ENCODE data around the gene PLPP1. TPM values are rescaled to one million over a fixed set of nuclear protein-coding genes. Genes with fewer than 3 reads are reported as not detected.

The PLPP1 gene
- total RNA-seq, 1 donor from 2014 or later = 7.9 TPM

- H3K4me3 Mint-ChIP-seq (ENCODE audit: low read depth) = no peak overlapping the region
- no peak for DNase-seq (ENCODE audit: low spot score, unreplicated experiment)
- TF ChIP-seq, protein P1, sequence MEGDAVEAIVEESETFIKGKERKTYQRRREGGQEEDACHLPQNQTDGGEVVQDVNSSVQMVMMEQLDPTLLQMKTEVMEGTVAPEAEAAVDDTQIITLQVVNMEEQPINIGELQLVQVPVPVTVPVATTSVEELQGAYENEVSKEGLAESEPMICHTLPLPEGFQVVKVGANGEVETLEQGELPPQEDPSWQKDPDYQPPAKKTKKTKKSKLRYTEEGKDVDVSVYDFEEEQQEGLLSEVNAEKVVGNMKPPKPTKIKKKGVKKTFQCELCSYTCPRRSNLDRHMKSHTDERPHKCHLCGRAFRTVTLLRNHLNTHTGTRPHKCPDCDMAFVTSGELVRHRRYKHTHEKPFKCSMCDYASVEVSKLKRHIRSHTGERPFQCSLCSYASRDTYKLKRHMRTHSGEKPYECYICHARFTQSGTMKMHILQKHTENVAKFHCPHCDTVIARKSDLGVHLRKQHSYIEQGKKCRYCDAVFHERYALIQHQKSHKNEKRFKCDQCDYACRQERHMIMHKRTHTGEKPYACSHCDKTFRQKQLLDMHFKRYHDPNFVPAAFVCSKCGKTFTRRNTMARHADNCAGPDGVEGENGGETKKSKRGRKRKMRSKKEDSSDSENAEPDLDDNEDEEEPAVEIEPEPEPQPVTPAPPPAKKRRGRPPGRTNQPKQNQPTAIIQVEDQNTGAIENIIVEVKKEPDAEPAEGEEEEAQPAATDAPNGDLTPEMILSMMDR (IDR thresholded peaks at IDR 0.05; ENCODE audit: unreplicated experiment) = no peak
- H3K9me3 Mint-ChIP-seq (ENCODE audit: low read depth) = no peaks in the 10 kb centered on the region
- H3K36me3 Mint-ChIP-seq (ENCODE audit: insufficient read depth) = no peaks in the 10 kb centered on the region
- peaks cover 6% of the 10 kb centered on the region for H3K4me1 Mint-ChIP-seq (ENCODE audit: low read depth)
- H3K27ac Mint-ChIP-seq = no peak overlapping the region
- peaks cover 38% of the 10 kb centered on the region for H3K27me3 Mint-ChIP-seq
Observed at GRCh38 chr5:55570570-55570969, 35.8 kb upstream of the PLPP1 start.

DNA sequence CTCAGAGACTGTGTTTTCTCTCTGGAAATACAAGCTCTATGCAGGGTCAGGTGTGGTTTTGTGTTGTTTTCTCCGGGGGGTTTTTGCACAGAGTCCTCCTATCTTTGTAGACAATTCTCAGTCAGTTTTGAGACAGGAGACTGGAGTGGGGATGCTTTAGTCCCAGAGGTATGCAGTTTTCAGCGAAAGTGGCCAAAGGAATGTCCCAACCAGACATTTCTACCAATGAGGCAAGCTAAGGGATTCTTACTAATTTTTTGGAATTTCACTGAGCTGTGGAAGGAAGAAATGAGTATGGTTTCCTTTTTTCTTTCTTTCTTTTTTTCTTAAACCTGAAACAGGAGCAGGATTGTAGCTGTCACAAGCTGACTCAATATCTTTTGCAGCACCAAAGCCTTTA is 35.3 kb upstream of the PLPP1 start:
- no peaks in the 10 kb centered on the region for H3K9me3 Mint-ChIP-seq (ENCODE audit: low read depth)
- H3K27ac Mint-ChIP-seq = no peak overlapping the region
- no peak for DNase-seq (ENCODE audit: low spot score, unreplicated experiment)
- H3K4me1 Mint-ChIP-seq (ENCODE audit: low read depth) = peaks cover 6% of the 10 kb centered on the region
- no peaks in the 10 kb centered on the region for H3K36me3 Mint-ChIP-seq (ENCODE audit: insufficient read depth)
- TF ChIP-seq, protein P1 (IDR thresholded peaks at IDR 0.05; ENCODE audit: unreplicated experiment) = no peak
- H3K27me3 Mint-ChIP-seq = peaks cover 38% of the 10 kb centered on the region
- no peak overlapping the region for H3K4me3 Mint-ChIP-seq (ENCODE audit: low read depth)

DNA sequence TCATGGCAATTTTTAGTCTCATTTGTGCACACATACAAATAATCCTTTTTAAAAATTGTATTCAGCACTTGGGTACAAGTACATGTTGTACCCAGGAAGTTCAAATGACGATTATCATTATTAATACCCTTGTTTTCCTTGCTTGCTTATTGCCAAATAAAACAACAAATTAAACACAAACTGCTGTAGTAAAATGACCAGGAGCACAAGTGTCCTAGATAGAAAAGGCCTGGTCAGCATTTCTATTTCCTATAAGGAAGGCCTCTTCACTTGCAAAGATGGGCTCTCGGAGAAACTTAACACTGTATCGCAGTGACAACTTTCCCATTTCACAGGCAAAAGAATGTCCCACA is 34.7 kb upstream of the PLPP1 start:
- H3K27me3 Mint-ChIP-seq = peaks cover 38% of the 10 kb centered on the region
- no peaks in the 10 kb centered on the region for H3K36me3 Mint-ChIP-seq (ENCODE audit: insufficient read depth)
- TF ChIP-seq, protein P1 (IDR thresholded peaks at IDR 0.05; ENCODE audit: unreplicated experiment) = no peak
- no peaks in the 10 kb centered on the region for H3K9me3 Mint-ChIP-seq (ENCODE audit: low read depth)
- H3K27ac Mint-ChIP-seq = no peak overlapping the region
- peaks cover 6% of the 10 kb centered on the region for H3K4me1 Mint-ChIP-seq (ENCODE audit: low read depth)
- no peak for DNase-seq (ENCODE audit: low spot score, unreplicated experiment)
- H3K4me3 Mint-ChIP-seq (ENCODE audit: low read depth) = no peak overlapping the region

- Mint-ChIP-seq H3K36me3 (ENCODE audit: insufficient read depth) (no peaks in the 10 kb centered on the region), H3K27me3 (peaks cover 38% of the 10 kb centered on the region), H3K27ac (peak overlapping the region; percentile 49), H3K4me3 (ENCODE audit: low read depth) (no peak overlapping the region), H3K9me3 (ENCODE audit: low read depth) (no peaks in the 10 kb centered on the region), H3K4me1 (ENCODE audit: low read depth) (peaks cover 6% of the 10 kb centered on the region)
- no peak for DNase-seq (ENCODE audit: low spot score, unreplicated experiment)
- TF ChIP-seq, protein P1 (IDR thresholded peaks at IDR 0.05; ENCODE audit: unreplicated experiment) = no peak
Observed at GRCh38 chr5:55568654-55569512, 34.1 kb upstream of the PLPP1 start.

GRCh38 chr5:55564721-55565120 is 30.0 kb upstream of the PLPP1 start:
- Mint-ChIP-seq H3K36me3 (ENCODE audit: insufficient read depth) (no peaks in the 10 kb centered on the region), H3K4me1 (ENCODE audit: low read depth) (no peaks in the 10 kb centered on the region), H3K9me3 (ENCODE audit: low read depth) (no peaks in the 10 kb centered on the region), H3K27me3 (peaks cover 13% of the 10 kb centered on the region), H3K4me3 (ENCODE audit: low read depth) (no peak overlapping the region), H3K27ac (no peak overlapping the region)
- TF ChIP-seq, protein P1 (IDR thresholded peaks at IDR 0.05; ENCODE audit: unreplicated experiment) = no peak
- no peak for DNase-seq (ENCODE audit: low spot score, unreplicated experiment)
